GM10266 (cell line): ENCODE results near the gene ADRA2C.

Experiments used
- DNase-seq: peaks from one replicate; pipeline ENCODE4 v3.0.0; 2012; ENCODE audit errors: extremely low spot score
- CTCF ChIP-seq: IDR thresholded peaks from 2 replicates; pipeline ENCODE4 v1.5.1; 2012; ENCODE audit warnings: mild to moderate bottlenecking, low read depth; ENCODE audit not compliant: control insufficient read depth, insufficient read depth; ENCODE audit errors: missing control alignments

The ADRA2C gene

GRCh38 chr4:3791910-3792542 lies 25.8 kb downstream of the ADRA2C start:
- TF ChIP-seq CTCF = no peak
- peak; percentile 58 for DNase-seq

- TF ChIP-seq CTCF = no peak
- DNase-seq = no peak
Measured at GRCh38 chr4:3792813-3793212, 26.6 kb downstream of the ADRA2C start.

- TF ChIP-seq CTCF = no peak
- no peak for DNase-seq
Measured at GRCh38 chr4:3793545-3793944, 27.4 kb downstream of the ADRA2C start.

GRCh38 chr4:3796960-3797359 lies 30.8 kb downstream of the ADRA2C start:
- no peak for DNase-seq
- no peak for TF ChIP-seq CTCF

- TF ChIP-seq CTCF = no peak
- no peak for DNase-seq
Measured at GRCh38 chr4:3797831-3798790, 31.9 kb downstream of the ADRA2C start.

GRCh38 chr4:3799496-3799895 lies 33.3 kb downstream of the ADRA2C start:
- no peak for TF ChIP-seq CTCF
- DNase-seq = no peak

- no peak for DNase-seq
- no peak for TF ChIP-seq CTCF
Measured at GRCh38 chr4:3800351-3800750, 34.2 kb downstream of the ADRA2C start.
